ENCODE data around the gene TAS2R60.
"Not testable (repeated sequence)": the region's sequence is repeated elsewhere in the genome, so short reads cannot be mapped to it uniquely, and the experiment has no call there.

The TAS2R60 gene

DNA sequence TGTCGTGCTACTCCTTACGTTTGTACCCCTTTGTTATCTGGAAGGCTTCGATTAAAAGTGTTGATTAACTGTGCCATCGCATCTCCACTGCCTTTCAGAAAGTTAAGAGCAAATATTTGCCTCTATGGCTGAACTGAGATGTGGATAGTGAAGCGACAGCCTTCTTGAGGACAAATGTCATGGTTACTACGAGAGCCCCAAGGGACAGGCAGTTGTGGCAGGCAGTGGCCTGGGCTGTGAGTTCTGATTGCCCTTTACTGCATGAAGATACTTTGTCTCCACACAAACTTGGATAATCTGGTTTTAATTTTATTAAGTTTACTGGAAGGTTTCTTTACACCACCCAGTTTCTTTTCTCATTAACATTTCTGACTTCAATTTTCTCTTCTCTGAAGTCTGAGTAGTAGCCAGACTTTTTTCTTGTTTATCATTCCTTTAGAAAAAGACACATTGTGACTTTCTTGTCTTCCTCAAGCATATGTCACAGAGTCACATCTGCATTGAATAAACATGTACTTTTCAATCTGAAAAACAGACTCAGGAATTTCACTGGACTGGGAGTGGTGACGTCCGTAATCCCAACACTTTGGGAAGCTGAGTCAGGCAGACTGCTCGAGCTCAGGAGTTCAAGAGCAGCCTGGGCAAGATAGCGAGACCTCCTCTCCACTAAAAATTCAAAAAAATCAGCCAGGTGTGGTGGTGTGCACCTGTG is 36.0 kb downstream of the TAS2R60 start:
- DNase-seq (ENCODE audit: low spot score), result no peak

DNA sequence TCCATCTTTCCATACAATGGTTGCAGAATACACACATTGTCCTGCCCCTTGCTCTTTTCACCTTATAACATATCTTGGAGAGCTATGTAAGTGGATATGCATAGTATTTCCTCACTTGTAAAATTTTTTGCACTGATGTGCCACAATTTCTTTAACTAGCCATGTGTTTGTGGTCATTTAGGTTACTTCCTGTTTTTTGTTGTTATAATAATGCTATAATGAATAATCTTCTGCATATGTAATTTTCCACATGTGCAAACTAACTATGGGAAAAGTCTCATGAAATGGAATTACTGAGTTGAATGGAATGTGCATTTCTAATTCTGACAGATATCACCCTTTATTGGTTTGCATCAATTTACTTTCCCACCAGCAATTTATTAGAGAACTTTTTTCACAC is 37.2 kb downstream of the TAS2R60 start:
- no peak for DNase-seq (ENCODE audit: low spot score)

DNA sequence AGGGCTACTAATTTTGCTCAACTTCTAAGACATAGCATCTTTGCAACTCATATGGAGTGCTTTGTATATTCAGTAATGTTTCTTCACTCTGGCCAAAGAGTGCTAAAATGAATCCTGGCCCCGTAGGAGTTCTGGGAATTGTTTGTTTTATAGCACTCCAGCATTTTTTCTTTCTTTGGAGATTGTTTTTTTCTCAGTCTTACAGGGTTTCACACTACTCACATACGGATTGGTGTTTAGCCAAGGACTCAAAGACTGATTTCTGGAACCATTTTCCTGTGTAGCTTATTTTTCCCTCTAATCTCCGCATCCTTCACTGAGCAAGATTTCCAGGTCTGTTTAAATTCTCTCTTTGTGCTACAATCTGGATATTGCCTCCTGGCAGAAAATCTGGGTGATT is 40.9 kb downstream of the TAS2R60 start:
- no peak for DNase-seq (ENCODE audit: low spot score)

DNA sequence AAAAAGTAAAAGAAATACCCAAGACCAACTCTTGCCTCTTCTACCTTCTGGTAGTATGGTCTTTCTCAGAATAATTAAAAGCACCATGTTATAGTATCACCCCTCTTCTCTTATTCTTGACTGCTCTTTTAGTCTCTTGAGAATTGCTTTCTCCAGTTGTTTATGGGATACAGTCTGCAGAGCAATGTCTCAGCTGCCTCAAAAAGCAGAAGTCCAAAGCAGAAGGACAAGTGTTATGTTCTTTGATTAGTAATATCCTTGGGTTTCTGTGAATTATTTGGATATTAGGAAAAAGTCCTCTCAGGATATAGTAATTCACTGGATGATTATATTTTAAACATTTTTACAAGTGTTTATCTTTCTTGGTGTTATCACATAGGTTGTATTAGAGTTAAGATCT is 41.8 kb downstream of the TAS2R60 start:
- no peak for DNase-seq (ENCODE audit: low spot score)

DNA sequence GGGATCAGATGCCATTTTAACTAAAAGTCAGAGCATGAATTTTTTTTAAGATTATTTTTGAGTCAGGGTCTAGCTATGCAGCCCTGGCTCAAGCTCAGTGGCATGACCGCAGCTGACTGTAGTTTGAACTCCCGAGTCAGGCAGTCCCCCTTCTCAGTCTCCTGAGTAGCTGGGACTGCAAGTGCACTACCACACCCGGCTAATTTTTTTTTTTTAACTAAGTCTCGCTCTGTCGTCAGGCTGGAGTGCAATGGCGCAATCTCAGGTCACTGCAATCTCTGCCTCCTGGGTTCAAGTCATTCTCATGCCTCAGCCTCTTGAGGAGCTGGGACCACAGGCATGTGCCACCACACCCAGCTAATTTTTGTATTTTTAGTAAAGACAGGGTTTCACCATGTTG is 42.2 kb downstream of the TAS2R60 start:
- no peak for DNase-seq (ENCODE audit: low spot score)

DNA sequence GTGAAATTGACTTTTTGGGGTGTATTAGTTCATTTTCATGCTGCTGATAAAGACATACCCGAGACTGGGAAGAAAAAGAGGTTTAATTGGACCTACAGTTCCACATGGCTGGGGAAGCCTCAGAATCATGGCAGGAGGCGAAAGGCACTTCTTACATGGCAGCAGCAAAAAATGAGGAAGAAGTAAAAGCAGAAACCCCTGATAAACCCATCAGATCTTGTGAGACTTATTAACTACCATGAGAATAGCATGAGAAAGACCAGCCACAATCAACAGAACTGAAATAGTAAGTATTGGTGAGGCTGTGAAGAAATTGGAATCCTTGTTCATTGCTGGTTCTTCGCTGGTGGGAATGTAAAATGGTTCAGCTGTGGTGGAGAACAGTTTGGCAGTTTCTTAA is 43.0 kb downstream of the TAS2R60 start:
- not testable (repeated sequence) for DNase-seq (ENCODE audit: low spot score)

DNA sequence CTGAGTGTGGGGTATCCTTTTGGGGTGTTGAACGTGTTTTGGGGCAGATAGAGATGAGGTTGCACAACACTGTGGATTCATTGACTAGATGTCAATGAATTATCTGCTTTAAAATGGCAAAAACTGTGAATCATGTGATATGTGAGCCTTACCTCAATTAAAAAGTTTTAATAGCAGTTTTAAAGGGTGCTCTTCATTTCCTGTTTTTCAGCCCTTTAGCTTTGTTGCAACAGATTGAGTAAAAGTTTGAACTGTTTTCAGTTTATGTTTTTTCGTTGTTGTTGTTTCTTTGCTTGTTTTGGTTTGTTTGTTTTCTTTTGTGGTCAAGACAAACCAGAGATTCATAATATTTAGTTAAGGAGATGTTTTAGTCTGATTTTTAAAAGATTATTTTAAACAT is 43.8 kb downstream of the TAS2R60 start:
- no peak for DNase-seq (ENCODE audit: low spot score)

DNA sequence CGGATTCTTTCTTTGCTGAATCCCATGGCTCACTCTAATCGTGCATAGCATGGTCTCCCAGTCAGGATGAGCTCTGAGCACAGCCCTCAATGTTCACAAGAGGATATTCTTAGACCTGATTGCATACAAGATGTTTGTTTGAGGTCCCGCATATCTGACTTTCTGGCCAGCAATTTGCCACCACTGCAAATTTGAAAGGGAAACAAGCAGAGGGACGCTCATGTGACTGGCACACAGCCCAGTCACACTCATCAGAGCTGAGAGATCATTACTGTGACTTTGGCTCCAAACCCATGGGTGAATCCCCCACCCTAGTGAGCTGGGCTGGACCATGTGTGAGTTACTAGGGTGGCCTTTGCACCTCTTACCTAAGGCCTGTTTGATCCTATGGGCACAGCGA is 44.3 kb downstream of the TAS2R60 start:
- peak; percentile 13 for DNase-seq (ENCODE audit: low spot score)

DNA sequence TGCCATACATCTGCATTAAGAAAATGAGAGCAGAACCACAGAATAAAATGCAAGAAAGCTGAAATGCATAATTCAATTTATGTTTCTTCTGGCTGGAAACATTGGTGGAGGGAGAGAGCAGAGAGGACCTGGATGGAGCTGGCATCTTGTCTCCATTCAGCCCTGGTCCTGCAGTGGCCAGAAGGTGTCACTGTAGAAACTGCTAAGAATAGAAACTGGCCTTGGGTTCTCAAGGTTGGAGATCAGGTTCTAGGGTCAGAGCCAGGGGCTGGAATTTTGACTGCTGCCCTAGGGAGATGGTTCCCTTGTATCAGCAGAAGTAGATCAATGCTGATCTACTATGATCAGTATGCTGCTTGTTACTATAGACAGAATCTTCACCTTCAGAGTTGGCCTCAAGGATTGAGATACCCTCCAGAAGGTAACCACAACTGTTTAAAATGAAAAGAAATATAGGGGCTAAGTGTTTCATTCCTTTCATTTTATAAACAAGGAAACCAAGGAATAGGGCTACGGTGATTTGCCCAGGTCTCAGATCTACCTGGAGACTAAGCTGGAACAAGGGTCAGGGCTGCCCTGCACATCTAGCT is 47.6 kb downstream of the TAS2R60 start:
- DNase-seq (ENCODE audit: low spot score), result no peak

DNA sequence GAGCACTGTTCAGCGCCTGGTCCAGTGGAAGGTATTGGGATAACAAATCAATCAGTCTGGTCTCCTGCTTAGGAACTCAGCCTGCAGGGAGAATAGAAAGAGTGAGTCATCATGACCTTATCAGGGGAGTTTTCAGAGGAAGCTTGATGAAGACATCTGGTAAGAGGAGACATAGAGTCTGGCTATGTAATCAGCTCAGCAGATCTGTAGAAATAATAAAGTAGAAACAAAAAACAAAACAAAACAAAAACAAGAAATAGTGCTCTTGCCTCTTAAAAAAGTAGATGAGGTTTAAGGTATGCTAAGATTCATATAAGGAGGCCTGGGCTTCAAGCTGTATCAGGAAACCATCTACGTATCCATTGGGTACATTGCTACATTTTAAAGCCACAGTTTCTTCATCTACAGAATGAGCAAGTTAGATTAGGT is 48.8 kb downstream of the TAS2R60 start:
- DNase-seq (ENCODE audit: low spot score), result no peak

DNA sequence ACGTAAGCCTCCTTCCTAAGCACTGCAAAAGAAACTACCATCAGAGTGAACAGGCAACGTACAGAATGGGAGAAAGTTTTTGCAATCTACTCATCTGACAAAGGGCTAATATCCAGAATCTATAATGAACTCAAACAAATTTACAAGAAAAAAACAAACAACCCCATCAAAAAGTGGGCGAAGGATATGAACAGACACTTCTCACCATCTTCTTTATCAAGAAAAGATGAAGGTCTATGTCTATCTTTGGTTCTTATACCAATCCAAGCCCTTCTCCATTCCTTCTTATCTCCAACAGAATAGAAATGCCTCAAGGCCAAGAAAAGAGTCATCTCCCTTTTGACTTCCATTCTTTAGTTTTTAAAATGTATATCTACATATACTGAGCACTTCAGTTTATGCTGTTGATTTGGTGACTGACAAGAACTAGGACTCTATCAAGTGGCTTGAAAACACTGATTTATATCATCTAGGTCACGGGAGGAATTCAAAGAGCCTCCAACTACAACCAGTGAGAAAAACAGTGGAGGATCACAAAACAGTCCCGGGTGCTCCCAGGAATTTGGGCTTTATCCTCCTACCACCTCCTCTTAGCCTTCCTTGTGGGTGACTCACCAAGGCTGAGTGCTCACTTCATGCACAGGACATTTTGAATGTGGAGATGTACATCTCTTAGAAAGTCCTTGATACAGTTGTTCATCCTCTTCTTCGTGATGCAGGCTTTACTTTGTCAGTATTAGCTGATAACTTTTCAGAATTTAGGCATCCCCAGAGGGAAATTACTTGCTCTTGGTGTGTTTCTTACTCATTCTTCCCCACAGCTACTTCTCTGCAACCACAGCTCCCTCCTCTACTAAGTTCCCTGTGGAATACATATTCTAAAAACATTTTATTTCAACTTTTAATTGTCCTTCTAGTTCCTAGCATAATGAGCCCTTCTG is 49.8 kb downstream of the TAS2R60 start:
- DNase-seq (ENCODE audit: low spot score), result no peak

DNA sequence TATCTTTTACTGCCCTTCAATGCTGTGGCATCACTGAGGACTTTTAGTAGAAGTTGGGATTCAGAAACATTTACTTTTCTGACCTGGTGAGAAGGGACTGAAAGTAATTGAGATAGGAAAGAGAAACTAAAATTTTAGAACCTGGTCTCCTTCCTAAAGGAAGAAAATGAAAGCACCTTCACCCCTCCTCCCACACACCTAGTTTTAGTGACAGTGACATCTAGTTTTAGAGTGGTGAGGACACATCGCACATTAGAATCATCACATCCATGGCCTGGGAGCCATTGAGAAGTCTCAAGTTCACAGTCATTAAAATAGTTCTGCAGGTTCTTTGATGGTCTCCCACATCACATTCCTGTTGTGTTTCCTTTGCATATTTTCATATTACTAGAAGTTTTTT is 50.5 kb downstream of the TAS2R60 start:
- no peak for DNase-seq (ENCODE audit: low spot score)
